H9 (cell line): ENCODE measurements around the gene FERMT2. TPM values are rescaled to one million over a fixed set of nuclear protein-coding genes. Genes with fewer than 3 reads are reported as not detected.

ENCODE experiments used
- DNase-seq: peaks from one replicate; pipeline ENCODE4 v3.0.0-alpha.2; 2017
- H2AFZ ChIP-seq: one replicate; pipeline ENCODE4 v1.6.1; 2013; ENCODE audit warnings: mild to moderate bottlenecking, low read length, control low read depth, moderate library complexity
- H2AK5ac ChIP-seq: 2 replicates; pipeline ENCODE4 v1.6.1; 2013; ENCODE audit warnings: low read length, control low read depth, mixed read lengths; ENCODE audit not compliant: insufficient read length
- H2BK120ac ChIP-seq: one replicate; pipeline ENCODE4 v1.6.1; 2013; ENCODE audit warnings: low read depth, mild to moderate bottlenecking, low read length, control low read depth, inconsistent platforms; ENCODE audit not compliant: poor library complexity, severe bottlenecking
- H2BK12ac ChIP-seq: 2 replicates; pipeline ENCODE4 v1.6.1; 2013; ENCODE audit warnings: low read length, control low read depth, mixed read lengths, low read depth; ENCODE audit not compliant: insufficient read length
- H2BK15ac ChIP-seq: 2 replicates; pipeline ENCODE4 v1.6.1; 2013; ENCODE audit warnings: low read depth, low read length, control low read depth
- H2BK20ac ChIP-seq: one replicate; pipeline ENCODE4 v1.6.1; 2013; ENCODE audit warnings: low read depth, mild to moderate bottlenecking, low read length, control low read depth, inconsistent platforms; ENCODE audit not compliant: poor library complexity, severe bottlenecking
- H2BK5ac ChIP-seq: 2 replicates; pipeline ENCODE4 v1.6.1; 2013; ENCODE audit warnings: low read length, control low read depth, mixed read lengths; ENCODE audit not compliant: insufficient read length
- H3K14ac ChIP-seq: 2 replicates; pipeline ENCODE4 v1.6.1; 2013; ENCODE audit warnings: low read length, control low read depth; ENCODE audit not compliant: insufficient read depth
- H3K18ac ChIP-seq: 2 replicates; pipeline ENCODE4 v1.6.1; 2013; ENCODE audit warnings: low read depth, mild to moderate bottlenecking, mixed read lengths, low read length, control low read depth; ENCODE audit not compliant: insufficient read length
- H3K23ac ChIP-seq: 2 replicates; pipeline ENCODE4 v1.6.1; 2013; ENCODE audit warnings: low read length, control low read depth, mixed read lengths, low read depth; ENCODE audit not compliant: insufficient read length
- H3K23me2 ChIP-seq: 2 replicates; pipeline ENCODE4 v1.6.1; 2013; ENCODE audit warnings: low read depth, mild to moderate bottlenecking, mixed read lengths, low read length, control low read depth; ENCODE audit not compliant: insufficient read length, poor library complexity, severe bottlenecking
- H3K27ac ChIP-seq: 2 replicates; pipeline ENCODE4 v1.5.1; 2013; ENCODE audit warnings: low read length, control low read depth, mixed read lengths, low read depth; ENCODE audit not compliant: insufficient read length
- H3K27me3 ChIP-seq: 2 replicates; pipeline ENCODE4 v1.6.1; 2013; ENCODE audit warnings: low read length, control low read depth, inconsistent platforms; ENCODE audit not compliant: insufficient read depth
- H3K4ac ChIP-seq: 2 replicates; pipeline ENCODE4 v1.6.1; 2013; ENCODE audit warnings: low read depth, mild to moderate bottlenecking, control low read depth, inconsistent platforms, low read length, moderate library complexity
- H3K4me1 ChIP-seq: 2 replicates; pipeline ENCODE4 v1.6.1; 2013; ENCODE audit warnings: low read length, control low read depth, inconsistent platforms; ENCODE audit not compliant: insufficient read depth
- H3K4me2 ChIP-seq: 2 replicates; pipeline ENCODE4 v1.6.1; 2013; ENCODE audit warnings: low read length, control low read depth, mixed read lengths; ENCODE audit not compliant: insufficient read length, insufficient read depth
- H3K56ac ChIP-seq: 2 replicates; pipeline ENCODE4 v1.6.1; 2013; ENCODE audit warnings: low read depth, mild to moderate bottlenecking, mixed read lengths, low read length, control low read depth; ENCODE audit not compliant: insufficient read length
- H3K79me1 ChIP-seq: 2 replicates; pipeline ENCODE4 v1.6.1; 2013; ENCODE audit warnings: low read depth, mild to moderate bottlenecking, moderate library complexity, low read length, control low read depth, inconsistent platforms; ENCODE audit not compliant: insufficient read depth, poor library complexity, severe bottlenecking
- H3K79me2 ChIP-seq: 2 replicates; pipeline ENCODE4 v1.6.1; 2013; ENCODE audit warnings: low read length, control low read depth, inconsistent platforms; ENCODE audit not compliant: insufficient read depth
- H3K9ac ChIP-seq: 2 replicates; pipeline ENCODE4 v1.6.1; 2013; ENCODE audit warnings: low read length, control low read depth, mixed read lengths; ENCODE audit not compliant: insufficient read length; ENCODE audit errors: extremely low read depth
- H3K9me3 ChIP-seq: one replicate; pipeline ENCODE4 v1.6.1; 2013; ENCODE audit warnings: low read depth, low read length, inconsistent platforms; ENCODE audit not compliant: control insufficient read depth
- H3T11ph ChIP-seq: one replicate; pipeline ENCODE4 v1.6.1; 2013; ENCODE audit warnings: mild to moderate bottlenecking, low read length, control low read depth, inconsistent platforms
- H4K20me1 ChIP-seq: one replicate; pipeline ENCODE4 v1.6.1; 2013; ENCODE audit not compliant: control insufficient read depth, insufficient read length, insufficient read depth
- H4K5ac ChIP-seq: 2 replicates; pipeline ENCODE4 v1.6.1; 2013; ENCODE audit warnings: low read depth, mild to moderate bottlenecking, mixed read lengths, low read length, control low read depth; ENCODE audit not compliant: insufficient read length
- H4K8ac ChIP-seq: replicated peaks from 2 replicates; pipeline ENCODE4 v1.6.1; 2013; ENCODE audit warnings: low read length, control low read depth, mixed read lengths, low read depth; ENCODE audit not compliant: insufficient read length
- H4K91ac ChIP-seq: 2 replicates; pipeline ENCODE4 v1.6.1; 2013; ENCODE audit warnings: low read depth, mild to moderate bottlenecking, moderate library complexity, mixed read lengths, low read length, control low read depth; ENCODE audit not compliant: insufficient read length
- H3K27ac Mint-ChIP-seq, 3 experiments: 2 replicates in 2 of 3; 3 replicates in 1 of 3; pipeline ENCODE4 v1.8.0; 2020 to 2021; ENCODE audit warnings: mixed read lengths in 3 of 3, mild to moderate bottlenecking in 1 of 3, moderate library complexity in 1 of 3
- H3K27me3 Mint-ChIP-seq: 2 replicates; pipeline ENCODE4 v1.8.0; 2021; ENCODE audit warnings: low read depth, mild to moderate bottlenecking, moderate library complexity, mixed read lengths
- H3K36me3 Mint-ChIP-seq, 3 experiments: 2 replicates in 2 of 3; 3 replicates in 1 of 3; pipeline ENCODE4 v1.8.0; 2020 to 2021; ENCODE audit warnings: low read depth in 3 of 3, mixed read lengths in 3 of 3; ENCODE audit not compliant: insufficient read depth in 1 of 3
- H3K4me1 Mint-ChIP-seq, 2 experiments: 2 replicates each; pipeline ENCODE4 v1.8.0; 2020; ENCODE audit warnings: mixed read lengths in 2 of 2
- H3K4me3 Mint-ChIP-seq, 2 experiments: 2 replicates in 1 of 2; 3 replicates in 1 of 2; pipeline ENCODE4 v1.8.0; 2020 to 2021; ENCODE audit warnings: mild to moderate bottlenecking in 2 of 2, mixed read lengths in 2 of 2, moderate library complexity in 1 of 2
- H3K9me3 Mint-ChIP-seq, 2 experiments: 2 replicates in 1 of 2; 3 replicates in 1 of 2; pipeline ENCODE4 v1.8.0; 2020; ENCODE audit warnings: mild to moderate bottlenecking in 2 of 2, mixed read lengths in 2 of 2, moderate library complexity in 1 of 2
- CTCF ChIP-seq: fragments of 200-600 bp; sonication (generic); conservative IDR thresholded peaks from 3 replicates; pipeline ENCODE4 v1.8.0; 2021; ENCODE audit warnings: antibody characterized with exemption, mild to moderate bottlenecking
- WGBS: extraction: QIAGEN DNeasy Blood & Tissue Kit; methylation state at CpG from one replicate; pipeline ENCODE4 v1.1.7; 2013; ENCODE audit warnings: missing lambda C conversion rate, low lambda C conversion rate, mixed read lengths; ENCODE audit not compliant: insufficient read length; ENCODE audit errors: extremely low coverage; 5-methylcytosine and 5-hydroxymethylcytosine counted together
- total RNA-seq: library from RNA; stranded (reverse); gene quantifications from 2 replicates; pipeline ENCODE4 v1.2.1, GENCODE V29; 2021

FERMT2 gene
- total RNA-seq, 1 experiment from 2014 or later, result 128 TPM

DNA sequence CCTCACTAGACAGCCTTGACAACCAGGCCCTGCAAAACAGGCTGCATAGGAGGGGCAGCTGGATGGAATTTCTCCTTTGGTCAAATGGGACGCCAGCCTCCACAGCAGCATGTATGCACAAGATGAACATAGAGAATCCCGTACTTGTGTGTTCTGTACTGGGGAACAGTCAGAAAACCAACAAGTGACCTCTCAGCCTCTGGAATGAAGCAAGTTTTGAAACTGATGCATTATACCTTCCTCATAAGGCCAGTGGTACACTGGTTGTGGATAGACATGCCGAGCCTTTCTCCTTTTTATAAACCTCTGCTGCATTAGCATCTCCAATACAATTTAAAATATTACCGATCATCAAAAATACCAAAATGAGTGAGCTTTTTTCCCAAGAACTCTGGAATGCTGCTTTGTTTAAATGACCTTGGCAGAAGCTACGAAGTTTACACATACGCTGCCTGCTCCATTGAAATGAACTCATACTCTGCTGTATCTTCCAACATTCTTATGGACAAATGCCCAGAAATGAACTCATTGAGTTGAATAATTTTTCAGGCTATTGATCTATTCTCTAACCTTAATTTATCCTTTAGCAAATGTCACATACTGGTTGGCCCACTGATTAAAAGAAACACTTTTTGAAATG, 47.6 kb upstream of the FERMT2 start:
- Histone ChIP-seq H2AFZ (no peak overlapping the region), H3K56ac (no peak overlapping the region), H2BK12ac (no peak overlapping the region), H3K79me2 (no peaks in the 10 kb centered on the region), H4K5ac (no peak overlapping the region), H4K91ac (no peak overlapping the region), H3K4me2 (no peak overlapping the region), H2BK15ac (no peak overlapping the region), H3K79me1 (no peaks in the 10 kb centered on the region), H3K14ac (no peak overlapping the region), H4K8ac (no peak overlapping the region), H3K18ac (no peak overlapping the region), H2BK5ac (no peak overlapping the region), H2AK5ac (no peak overlapping the region), H3K4me1 (no peaks in the 10 kb centered on the region; the same call in 1 of the 2 replicates), H3K4ac (no peak overlapping the region), H2BK120ac (no peak overlapping the region), H3K23me2 (no peaks in the 10 kb centered on the region), H3K9ac (no peak overlapping the region), H3K9me3 (no peaks in the 10 kb centered on the region), H2BK20ac (no peak overlapping the region), H3K27ac (no peak overlapping the region), H3K27me3 (no peaks in the 10 kb centered on the region), H3T11ph (no peak overlapping the region), H3K23ac (no peak overlapping the region), H4K20me1 (no peaks in the 10 kb centered on the region)
- TF ChIP-seq CTCF, result no peak
- no peak for DNase-seq
- Mint-ChIP-seq H3K9me3 (no peaks in the 10 kb centered on the region), H3K4me1 (peaks cover 12 to 14% of the 10 kb centered on the region in 2 experiments), H3K27me3 (no peaks in the 10 kb centered on the region), H3K36me3 (no peaks in the 10 kb centered on the region; a peak in 1 of 7 replicates), H3K27ac (no peak overlapping the region), H3K4me3 (no peak overlapping the region)
- WGBS, result no CpG with 5 or more reads among the region's 6 CpGs
